Inferior parietal cortex (tissue), 1 donor: ENCODE measurements around the gene MRPS23.

ENCODE experiments used
- DNase-seq: peaks from one replicate; pipeline ENCODE4 v3.0.0-alpha.2; 2016; ENCODE audit errors: extremely low spot score

MRPS23 gene

GRCh38 chr17:57849874-57850754, at the start of gene MRPS23:
MRPS23 (minus strand) TSS chr17:57850044; CDS start chr17:57850010, 34 bp downstream.
- peak; percentile 97 for DNase-seq

DNA sequence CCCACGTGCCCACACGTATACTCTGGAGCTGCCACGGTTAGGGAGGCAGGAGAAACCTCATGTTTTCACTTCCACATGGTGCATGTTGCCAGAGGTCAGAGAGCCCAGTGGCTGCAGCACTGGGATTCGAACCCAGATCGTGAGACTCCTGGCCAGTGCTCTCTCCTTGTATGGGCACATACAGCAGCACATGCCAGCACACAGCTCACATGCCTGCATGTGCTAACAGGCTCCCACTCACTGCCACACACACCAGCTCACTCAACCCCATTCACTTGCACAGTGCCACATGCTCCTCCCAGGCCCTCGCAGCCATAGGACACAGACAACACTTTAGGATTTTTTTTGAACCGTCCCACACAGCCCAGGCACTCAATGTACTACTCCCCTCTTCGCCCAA, 49.5 kb upstream of the MRPS23 start:
- DNase-seq: no peak

GRCh38 chr17:57898487-57899311, 48.9 kb upstream of the MRPS23 start:
- no peak for DNase-seq

DNA sequence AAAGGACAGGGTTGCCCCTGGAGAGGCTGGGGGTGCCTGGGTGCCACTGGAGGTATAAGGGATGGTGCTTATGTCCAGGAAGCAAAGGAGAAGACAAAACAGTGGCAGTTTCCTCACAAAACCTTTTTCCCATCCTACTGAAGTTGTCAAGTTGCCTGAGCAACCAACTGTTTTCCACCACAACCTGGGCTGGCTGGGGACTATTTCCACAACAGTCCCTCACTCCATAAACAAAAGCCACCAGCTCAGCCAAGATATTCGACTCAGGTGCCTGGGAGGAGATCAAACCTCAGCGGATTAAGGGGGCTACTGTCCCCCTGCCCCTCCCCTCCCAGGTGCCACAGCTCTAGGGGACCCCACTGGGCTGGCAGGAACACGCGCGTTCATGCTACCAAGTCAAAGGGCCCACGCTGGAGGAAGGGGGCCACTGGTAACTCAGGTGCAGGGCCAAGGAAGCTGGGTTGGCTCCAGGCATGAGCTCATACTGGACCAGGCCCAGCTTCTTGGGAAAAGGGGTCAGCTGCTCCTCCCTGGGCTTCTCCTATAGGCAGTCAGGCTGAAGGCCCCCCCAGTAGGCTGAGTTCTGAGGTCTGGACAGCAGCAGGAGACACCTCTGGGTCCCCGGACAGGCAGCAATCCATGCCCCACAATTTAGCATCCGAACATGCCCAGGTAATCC, 45.7 kb upstream of the MRPS23 start:
- no peak for DNase-seq

DNA sequence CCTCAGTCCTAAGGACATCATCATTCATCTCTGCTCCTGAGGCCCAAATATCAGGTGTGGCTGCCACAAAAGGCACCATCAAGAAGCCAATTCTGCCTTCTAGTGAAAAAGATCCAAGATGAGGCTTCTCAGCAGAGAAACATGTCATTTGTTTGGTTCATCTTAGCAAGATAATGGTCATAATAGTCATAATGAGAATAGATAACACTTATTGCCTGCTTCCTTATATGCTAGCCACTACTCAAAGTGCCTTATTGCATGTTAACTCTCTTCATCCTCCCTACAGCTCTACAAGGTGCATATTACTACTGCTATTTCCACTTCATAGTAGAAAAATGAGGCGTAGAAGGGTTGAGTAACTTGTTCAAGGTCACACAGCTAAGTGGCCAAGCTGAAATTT, 45.0 kb upstream of the MRPS23 start:
- DNase-seq: no peak

DNA sequence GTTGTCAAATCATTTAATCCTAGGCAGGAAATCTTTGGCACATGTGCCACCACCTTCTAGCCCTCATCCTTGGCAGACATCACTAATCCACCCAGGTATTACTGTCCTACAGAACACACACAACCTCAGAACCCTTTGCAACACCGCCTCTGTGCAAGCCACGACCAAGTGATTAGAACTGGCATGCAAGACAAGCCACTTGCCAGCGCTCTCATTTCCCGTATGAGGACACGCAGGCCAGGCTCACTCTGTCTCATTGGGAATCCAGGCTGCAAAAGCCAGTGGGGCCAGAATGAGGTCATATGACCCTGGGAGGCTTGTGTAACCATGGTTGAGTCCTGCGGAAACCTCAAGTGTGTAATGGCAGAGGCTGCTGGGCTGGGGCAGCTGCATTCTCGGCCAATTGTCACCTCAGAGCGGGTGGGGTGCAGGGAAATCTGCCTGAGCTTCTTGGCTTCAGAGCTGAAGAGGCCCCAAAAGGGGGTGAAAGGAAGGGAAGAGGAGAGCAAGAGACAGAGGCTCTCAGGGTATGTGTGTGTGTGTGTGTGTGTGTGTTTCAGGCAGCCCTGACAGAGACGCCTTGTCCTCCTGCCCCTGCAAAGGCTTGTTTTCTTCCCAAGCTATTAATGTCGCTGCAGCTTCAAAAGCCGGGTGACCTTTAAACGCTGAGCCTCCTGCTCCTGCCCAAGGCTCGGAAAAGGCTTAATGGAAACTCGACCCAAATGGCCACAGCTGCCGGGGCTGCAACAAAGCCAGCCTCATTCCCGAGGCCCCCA, 43.2 kb upstream of the MRPS23 start:
- peak; percentile 83 for DNase-seq

DNA sequence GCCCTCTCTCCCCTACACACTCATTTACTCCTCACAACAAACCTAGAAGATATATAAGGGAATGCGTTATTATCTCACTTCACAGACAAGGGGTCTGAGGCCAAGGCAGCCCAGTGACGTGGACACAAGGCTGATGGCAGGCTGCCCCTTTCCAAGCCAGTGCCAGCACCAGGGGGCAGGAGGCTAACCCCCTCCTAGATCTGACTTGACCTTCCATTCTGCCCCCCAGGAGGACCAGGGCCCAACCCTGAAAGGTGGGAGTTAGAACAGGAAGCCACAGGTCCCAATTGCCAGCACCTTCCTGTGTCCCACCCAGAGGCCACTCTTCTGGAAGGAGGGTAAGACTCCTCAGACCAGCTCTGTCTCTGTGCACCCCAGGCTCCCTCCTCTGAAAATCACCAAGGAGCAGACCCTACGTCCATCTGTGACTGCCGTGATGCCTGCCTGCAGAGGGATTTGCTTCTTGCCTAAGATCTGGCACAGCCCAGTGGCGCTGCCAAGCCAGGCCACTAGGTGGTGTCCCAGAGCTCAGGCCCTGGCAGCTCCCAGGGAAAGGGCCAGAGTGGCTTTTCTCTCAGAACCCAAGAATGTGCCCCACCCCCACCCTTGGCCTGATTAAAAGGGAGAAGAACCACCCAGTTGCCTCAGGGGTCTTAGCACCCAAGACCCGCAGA, 42.4 kb upstream of the MRPS23 start:
- DNase-seq: peak; percentile 77

DNA sequence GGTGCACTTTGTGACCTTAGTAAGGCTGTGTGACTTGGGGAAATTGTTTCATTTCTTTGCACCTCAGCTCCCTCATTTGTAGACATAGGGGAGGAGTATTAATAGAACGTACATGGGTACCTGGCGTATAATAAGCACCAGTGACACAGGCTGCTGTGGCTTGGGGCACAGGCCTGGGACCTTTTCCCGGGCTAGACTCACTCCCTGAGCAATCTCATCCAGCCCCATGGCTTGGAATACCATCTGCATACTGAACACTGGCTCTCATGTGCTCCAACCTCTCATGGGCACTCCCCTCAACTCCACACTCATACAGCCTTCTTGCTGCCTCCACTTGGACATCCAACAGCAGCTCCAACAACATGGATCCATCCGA, 41.0 kb upstream of the MRPS23 start:
- no peak for DNase-seq

- no peak for DNase-seq
Measured at GRCh38 chr17:57889892-57890856, 40.3 kb upstream of the MRPS23 start.

DNA sequence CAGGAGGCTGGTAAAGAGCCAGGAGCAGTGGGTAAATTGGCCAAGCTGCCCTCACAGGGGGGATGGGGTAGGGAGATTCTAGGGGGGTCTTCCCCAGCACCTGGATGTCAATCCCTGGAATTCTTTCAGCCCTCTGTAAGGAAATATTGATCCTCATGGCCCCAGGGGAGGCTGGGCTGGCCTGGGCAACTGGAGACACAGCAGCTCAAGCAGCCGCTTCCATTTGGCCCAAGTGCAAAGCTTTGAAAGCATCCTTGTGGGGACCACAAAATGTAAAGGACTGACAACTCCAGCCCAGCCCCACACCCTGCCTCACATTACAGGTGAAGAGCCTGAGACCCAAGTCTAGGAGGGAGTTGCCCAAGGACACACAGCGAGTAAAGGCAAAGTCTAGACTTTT, 39.4 kb upstream of the MRPS23 start:
- DNase-seq: no peak

DNA sequence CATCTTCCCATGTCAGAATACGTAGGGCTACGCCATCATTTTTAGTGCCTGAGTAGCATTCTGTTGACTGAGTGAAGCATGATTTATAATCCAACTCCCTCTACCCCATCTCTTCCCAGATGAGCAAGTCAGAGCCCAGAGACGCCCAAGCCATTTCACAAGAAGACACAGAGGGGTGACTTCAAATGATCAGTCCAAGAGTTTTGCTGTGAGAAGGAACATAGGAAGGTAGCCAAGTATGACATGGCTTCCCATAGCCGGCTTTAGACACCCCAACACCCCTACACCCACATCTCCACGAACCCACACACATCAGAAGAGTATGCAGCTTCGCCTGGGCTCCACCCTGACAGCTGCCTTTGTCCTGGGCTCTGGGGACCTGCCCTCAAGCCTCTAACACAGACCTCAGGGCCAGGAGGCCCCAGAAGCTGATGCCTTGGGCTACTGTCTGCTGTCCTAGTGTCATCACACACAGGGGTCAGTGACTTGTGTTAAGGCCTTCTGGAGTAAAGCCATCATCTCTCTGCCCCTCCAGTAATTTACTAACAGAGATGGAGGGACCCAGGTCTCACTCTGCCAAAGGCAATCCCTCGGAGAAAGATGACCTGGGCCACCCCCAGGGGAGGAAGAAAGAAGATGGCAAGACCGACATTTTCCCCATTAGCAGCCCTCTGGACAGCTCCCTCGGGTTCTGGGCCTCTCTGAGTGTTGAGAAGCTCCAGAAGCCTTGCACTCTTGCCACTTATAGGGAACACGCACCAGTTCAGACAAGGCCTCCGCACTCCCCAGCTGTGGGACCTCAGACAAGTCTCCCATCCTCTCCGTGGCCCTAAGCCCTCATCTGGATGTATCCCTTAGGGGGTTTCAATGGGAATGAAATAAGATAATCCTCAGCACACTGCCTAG, 38.7 kb upstream of the MRPS23 start:
- DNase-seq: no peak

- DNase-seq: no peak
Measured at GRCh38 chr17:57887161-57887560, 37.3 kb upstream of the MRPS23 start.

DNA sequence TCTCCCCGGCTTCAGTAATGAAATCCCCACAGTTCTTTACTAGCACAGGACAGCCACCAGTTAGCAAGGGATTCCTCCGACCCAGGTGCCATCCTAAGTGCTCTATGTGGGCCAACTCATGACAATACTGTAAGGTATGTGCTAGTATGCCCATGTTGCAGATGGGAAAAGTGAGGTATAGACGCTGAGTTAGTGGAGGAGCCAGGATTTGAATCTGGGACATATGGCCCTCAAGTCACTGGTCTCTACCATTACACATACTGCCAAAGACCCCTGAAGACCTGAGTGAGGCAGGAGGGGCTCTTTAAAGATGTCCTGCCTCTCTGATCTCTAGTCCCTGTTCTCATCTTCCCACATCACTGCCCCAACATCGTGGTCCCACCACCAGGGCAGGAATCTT, 36.2 kb upstream of the MRPS23 start:
- DNase-seq: no peak

GRCh38 chr17:57885148-57885915, 35.5 kb upstream of the MRPS23 start:
- DNase-seq: no peak

DNA sequence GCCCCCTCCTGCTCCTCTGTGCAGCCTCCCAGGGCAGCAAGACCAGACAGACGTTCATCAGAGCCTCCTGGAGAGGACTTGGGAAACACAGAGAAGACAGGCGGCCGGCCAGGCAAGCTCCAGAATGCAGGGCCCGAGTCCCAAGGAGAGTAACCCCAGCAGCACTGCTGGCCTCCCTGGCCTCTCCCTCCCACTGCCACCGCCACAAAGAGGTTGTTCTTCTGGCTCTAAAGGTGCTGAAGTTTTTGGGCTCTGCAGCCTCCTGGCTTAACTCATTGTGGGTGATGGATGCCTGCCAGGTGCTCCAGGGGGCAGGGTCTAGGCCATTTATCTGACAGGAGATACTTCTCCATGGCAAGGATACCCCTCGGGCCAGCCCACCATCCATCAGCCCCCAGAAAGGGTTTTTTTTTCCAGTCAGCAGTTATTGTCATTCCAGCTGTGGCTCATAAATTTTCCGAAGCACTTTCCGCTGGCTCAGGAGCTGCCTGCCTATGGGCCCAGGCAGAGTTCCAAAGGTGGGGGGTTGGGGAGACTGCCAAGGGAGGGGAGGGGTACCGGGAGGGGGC, 32.0 kb upstream of the MRPS23 start:
- DNase-seq: no peak

DNA sequence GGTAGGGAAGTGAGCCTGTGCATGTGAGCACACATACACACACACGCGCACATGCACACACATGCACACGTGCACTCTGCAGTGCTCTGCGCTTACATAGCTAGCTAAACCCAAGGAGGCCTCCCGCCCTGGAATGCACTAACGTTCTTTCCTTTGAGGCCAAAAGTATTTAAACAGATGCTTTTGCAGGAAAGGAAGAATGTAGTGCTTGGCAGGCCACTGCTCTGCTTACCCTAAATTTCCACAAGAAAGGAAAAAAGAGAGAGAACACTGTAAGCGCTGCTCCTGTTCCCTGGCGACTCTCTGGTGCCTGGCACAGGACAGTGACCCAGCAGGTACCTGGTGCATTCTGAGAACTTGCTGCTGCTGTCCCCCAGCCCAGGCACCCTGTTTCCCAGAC, 31.3 kb upstream of the MRPS23 start:
- no peak for DNase-seq

DNA sequence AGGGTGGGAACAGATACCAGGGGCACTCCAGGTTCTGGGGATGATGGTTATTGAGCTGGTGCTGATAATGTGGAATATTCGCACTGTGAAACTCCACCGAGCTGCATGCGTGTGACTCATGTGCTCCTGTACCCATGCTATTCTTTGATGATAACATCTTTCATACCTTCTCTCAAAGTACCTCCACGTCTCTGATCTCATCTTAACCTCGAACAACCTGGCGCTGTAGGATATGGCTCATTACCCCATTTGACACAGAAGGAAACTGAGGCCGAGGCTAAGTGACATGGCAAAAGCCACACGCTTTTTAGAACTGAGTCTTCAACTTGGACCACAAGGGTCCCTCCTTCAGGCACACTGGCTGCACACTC, 30.2 kb upstream of the MRPS23 start:
- DNase-seq: no peak
